Adipose tissue (tissue), 3 donors: ENCODE measurements around the gene GLOD5. TPM values are rescaled to one million over a fixed set of nuclear protein-coding genes. Genes with fewer than 3 reads are reported as not detected.

Experiments used
- H3K27ac ChIP-seq: one replicate; pipeline ENCODE4 v1.5.1; 2013; ENCODE audit warnings: low read depth, low read length
- WGBS, 3 donors: extraction: QIAGEN DNeasy Blood & Tissue Kit; methylation state at CpG; one replicate each; pipeline ENCODE4 v1.1.7; 2013; 5-methylcytosine and 5-hydroxymethylcytosine counted together
- polyA plus RNA-seq, 3 donors: library from polyadenylated mRNA; stranded (reverse); fragments of 200-250 nt; gene quantifications; one replicate each; pipeline ENCODE4 v1.2.3, GENCODE V29; 2013
- donor health status: healthy with polysubstance abuse.
- donor health status: Bipolar disorder and iron deficiency.
- donor health status: healthy.

GLOD5 gene
- polyA plus RNA-seq, 3 donors, result 0.22 TPM; not detected in 2

DNA sequence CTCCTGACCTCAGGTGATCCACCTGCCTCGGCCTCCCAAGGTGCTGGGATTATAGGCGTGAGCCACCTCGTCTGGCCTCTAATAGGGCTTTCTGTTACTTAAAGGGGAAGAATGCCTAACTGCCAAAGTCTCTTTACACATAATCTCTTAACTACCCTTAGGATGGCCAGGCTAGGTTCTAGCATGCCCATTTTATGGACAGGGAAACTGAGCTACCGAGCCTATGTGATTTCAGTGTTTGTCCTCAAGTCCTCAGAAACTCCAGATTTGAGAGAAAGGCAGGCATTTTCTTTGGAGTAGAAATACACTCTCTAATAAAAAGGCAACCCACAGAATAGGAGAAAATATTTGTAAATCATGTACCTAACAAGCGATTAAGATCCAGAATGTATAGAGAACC, 12.4 kb upstream of the GLOD5 start:
- no peak overlapping the region for H3K27ac ChIP-seq
- 86 to 94% (median 87%) methylated on average over 3 to 5 of the region's 5 CpGs for WGBS, 3 donors

DNA sequence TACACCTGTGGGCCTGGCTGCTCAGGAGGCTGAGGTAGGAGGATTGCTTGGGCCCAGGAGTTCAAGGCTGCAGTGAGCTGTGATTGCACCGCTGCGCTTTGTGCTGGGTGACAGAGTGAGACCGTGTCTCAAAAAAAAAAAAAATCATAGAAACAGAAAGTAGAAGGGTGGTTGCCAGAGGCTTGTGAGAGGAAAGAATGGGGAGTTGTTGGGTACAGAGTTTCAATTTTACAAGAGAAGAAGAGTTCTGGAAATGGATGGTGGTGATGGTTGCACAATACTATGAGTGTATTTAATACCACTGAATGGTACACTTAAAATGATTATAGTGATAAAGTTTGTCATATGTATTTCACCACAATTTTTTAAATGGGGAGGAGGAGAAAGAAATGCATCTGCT, 10.2 kb upstream of the GLOD5 start:
- WGBS, 3 donors, result 82 to 89% (median 84%) methylated on average over 3 of the region's 3 CpGs
- H3K27ac ChIP-seq, result no peak overlapping the region

DNA sequence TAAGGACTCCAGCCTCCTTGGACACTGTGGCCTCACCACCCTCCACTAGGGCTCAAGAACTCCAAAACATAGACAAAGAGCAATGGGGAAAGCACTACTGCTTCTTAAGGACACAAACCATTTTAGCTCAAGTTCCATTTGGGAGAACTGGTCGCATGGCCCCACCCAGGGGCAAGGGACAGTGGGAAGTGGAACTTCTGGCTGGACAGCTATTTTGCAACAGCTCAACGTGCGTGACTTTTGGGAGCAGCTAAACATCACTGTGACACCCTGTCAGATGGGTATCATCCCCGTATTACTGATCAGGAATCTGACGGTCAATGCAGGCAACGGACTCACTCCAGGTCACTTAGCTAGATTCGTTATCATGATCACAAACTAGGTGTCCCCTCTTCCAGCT, 9.0 kb upstream of the GLOD5 start:
- H3K27ac ChIP-seq, result no peak overlapping the region
- 57 to 75% (median 66%) methylated on average over 7 of the region's 7 CpGs for WGBS, 3 donors

DNA sequence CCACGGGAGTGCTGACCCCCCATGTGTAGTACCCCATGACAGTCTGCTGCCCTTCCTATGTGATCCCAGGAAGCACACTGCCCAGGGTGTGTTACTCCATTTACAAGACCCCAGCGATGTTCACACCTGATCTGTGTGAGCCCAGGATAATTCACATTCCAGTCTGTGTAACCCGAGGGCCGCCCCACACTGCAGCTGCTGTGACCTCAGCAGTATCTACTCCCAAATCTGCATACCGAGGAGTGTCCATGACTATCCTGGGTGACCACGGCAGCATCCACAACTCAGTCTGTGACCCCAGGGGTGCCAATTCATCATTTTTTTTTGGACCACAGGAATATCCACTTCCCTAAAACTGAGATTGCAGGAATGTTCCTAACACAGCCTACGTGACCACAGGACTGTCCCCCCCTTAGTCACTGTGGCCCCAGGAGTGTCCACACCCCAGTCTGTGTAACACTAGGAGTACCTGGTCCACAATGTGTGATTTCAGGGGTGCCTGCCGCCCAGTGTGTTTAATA, 7.8 kb upstream of the GLOD5 start:
- H3K27ac ChIP-seq, result no peak overlapping the region
- 62 to 73% (median 63%) methylated on average over 8 of the region's 8 CpGs for WGBS, 3 donors

DNA sequence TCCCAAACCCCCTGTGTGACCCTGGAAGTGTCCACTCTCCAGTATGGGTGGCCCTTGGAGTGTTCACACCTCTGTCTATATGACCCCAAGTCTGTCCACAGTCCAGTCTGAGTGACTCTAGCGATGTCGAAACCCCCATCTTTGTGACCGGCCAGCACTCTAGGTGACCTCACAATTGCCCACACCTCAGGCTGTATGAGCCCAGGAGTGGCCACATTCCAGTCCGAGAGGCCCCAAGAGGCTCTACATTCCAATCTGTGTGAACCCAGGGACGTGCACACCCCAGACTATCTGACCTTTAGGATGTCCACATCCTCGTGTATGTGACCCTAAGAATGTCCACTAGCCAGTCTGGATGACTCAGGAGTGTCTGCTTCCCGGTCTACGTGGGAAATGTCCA, 7.3 kb upstream of the GLOD5 start:
- WGBS, 3 donors, result 63 to 74% (median 63%) methylated on average over 8 of the region's 8 CpGs
- H3K27ac ChIP-seq, result no peak overlapping the region

DNA sequence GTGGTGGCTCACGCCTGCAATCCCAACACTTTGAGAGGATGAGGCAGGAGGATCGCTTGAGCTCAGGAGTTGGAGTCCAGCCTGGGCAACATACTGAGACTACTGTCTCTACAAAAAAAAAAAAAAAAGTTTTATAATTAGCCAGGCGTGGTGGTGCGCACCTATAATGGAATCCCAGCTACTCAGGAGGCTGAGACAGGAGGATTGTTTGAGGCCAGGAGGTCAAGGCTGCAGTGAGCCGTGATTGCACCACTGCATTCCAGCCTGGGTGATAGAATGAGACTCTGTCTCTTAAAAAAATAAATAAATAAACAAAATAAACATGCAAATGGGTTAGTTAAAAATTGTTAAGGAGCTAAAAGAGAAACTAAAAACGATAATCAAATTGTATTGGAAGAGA, 7.7 kb downstream of the GLOD5 start:
- H3K27ac ChIP-seq, result no peak overlapping the region
- 82 to 88% (median 86%) methylated on average over 6 of the region's 6 CpGs for WGBS, 3 donors

DNA sequence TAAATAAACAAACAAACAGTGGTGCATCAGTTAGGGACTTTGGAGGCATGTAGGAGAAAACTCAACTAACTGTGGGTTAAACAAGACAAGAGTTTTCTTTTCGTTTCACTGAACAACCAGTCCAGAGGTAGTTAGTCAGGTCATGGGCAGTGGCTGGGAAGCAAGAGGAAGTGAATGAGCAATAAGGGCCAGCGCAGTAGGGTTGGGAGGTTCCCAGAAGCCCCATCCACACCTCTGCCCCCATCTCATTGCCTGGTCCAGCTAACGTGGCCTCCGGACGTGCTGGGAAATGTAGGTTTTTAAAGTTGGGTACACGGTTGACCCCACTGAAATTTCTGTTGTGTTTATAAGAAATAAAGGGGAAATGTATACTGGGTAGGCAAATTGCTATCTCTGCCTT, 8.7 kb downstream of the GLOD5 start:
- no peak overlapping the region for H3K27ac ChIP-seq
- WGBS, 3 donors, result 72 to 75% (median 72%) methylated on average over 6 of the region's 6 CpGs

DNA sequence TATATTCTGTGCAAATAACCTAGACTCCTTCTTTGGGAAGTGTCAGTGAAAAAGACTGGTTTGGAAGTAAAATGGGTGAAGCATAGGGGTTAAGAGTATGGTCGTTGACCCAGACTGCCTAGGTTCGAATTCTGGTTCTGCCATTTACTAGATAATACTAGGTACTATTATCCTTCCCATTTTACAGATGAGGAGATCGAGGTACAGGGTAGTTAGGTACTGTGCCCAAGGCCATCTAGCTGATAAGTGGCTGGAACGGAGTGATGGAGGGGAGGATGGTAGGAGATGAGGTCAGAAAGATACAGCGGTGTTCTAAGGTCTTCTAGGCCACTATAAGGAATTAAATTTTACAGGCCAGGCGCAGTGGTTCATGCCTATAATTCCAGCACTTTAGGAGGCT, 11.1 kb downstream of the GLOD5 start:
- H3K27ac ChIP-seq, result no peak overlapping the region
- 80 to 88% (median 81%) methylated on average over 5 to 6 of the region's 6 CpGs for WGBS, 3 donors

DNA sequence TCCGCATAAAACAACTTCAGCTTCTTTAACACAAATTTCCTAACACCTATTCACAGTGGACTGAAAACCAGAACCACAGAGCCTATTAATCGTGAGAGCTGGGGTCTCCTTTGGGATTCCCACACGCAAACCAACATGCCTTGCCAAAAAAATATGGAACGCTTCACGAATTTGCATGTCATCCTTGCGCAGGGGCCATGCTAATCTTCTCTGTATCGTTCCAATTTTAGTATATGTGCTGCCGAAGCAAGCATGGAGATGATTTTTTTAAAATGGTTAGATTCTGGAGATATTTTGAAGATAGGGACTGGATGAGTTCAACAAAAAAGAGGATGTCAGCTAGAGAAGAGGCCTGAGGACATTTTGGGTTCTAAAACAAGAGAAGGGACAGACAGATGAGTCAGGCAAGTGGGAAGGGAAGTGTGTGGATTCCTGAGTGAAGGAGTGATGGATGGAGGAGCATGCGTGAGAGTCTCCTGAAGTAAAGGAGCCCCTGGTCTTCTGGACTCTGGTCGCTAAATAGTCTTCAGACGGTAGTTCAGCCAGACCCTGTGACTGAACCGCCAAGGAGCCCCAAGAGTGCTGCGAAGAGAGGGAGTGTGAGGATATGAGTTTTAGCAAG, 15.4 kb downstream of the GLOD5 start:
- 76 to 78% (median 77%) methylated on average over 13 of the region's 13 CpGs for WGBS, 3 donors
- no peak overlapping the region for H3K27ac ChIP-seq

DNA sequence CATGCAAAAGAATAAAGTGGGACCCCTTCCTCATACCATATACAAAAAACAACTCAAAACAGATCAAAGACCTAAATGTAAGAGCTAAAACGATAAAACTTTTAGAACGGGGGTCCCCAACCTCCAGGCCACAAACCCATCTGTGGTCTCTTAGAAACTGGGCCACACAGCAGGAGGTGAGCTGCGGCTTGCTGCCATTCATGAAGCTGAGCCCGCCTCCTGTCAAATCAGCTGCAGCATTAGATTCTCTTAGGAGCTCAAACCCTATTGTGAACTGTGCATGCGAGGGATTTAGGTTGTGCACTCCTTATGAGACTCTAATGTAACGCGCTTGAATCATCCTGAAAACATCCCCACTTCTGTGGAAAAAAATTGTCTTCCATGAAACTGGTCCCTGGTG, 17.9 kb downstream of the GLOD5 start:
- 83 to 88% (median 84%) methylated on average over 7 of the region's 7 CpGs for WGBS, 3 donors
- no peak overlapping the region for H3K27ac ChIP-seq

DNA sequence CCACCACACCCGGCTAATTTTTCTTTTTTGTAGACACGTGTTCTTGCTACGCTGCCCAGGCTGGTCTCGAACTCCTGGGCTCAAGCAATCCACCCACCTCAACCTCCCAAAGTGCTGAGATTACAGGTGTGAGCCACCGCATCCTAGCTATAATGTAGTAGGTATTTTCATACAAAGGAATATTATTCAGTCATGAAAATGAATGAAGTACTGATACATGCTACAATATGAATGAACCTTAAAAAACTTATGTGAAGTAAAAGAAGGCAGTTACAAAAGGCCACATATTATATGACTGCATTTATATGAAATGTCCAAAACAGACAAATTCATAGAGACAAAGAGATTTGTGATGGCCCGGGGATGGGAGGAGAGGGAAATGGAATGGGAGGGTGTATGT, 20.2 kb downstream of the GLOD5 start:
- H3K27ac ChIP-seq, result no peak overlapping the region
- WGBS, 3 donors, result 91 to 93% (median 93%) methylated on average over 6 of the region's 6 CpGs

DNA sequence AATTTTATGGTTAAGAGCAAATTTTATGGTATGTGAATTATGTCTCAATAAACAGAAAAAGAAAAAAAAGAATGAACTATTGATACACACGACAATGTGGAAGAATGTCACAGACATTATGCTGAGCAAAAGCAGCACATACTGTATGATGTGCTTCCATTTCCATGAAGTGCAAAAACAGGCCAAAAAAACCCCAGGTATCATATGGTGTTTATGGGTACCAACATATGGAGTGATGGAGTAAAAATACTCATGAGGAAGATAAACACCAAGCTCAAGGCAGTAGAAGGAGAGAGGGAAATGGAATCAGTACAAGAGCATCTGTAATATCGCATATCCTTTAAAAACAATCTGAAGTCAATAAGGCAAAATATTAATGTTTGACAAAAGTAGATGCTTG, 20.7 kb downstream of the GLOD5 start:
- WGBS, 3 donors, result 59 to 93% (median 68%) methylated on average over 2 of the region's 2 CpGs

DNA sequence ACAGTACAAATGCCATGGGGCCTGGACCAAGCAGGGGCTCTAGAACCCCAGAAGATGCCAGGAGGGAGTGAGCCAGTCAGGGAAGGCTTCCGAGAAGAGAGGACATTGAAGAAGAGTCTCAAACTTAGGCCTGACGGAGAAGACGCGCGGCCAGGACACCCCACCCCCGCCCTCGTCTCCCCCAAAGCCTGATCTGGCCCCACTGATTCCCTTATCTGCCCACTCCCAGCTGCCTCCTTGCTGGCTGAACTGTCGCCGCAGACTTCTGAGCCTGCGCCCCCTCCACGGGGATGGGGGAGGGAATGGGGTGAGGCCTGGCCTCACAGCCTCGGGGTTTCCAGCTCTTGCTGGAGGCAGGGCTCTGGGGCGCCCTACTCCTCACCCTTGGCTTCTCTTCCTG, 21.2 kb downstream of the GLOD5 start:
- 78 to 83% (median 80%) methylated on average over 7 to 13 of the region's 13 CpGs for WGBS, 3 donors
- no peak overlapping the region for H3K27ac ChIP-seq

More for the DNA sequence above, 20.7 kb downstream of the GLOD5 start:
- H3K27ac ChIP-seq, result no peak overlapping the region

DNA sequence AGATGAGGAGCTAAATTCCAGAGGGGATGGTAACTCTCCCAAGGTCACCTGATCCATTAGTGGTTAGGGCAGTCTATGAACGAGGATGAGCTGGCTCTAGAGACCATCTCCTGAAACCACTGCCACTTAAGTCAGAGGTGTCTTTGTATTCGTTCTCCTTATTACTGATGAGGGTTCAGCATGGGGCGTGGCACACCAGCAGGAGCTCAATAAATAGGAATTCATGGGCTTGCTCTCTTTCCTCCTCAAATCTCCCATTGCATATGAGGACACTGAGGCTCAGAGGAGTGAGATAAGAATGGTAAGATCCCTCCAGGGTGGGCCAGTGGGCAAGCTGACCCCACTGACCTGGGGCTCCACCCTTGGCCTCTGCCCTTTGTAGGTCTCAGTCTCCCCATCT, 23.2 kb downstream of the GLOD5 start:
- 53 to 64% (median 61%) methylated on average over 3 of the region's 3 CpGs for WGBS, 3 donors
- H3K27ac ChIP-seq, result no peak overlapping the region

DNA sequence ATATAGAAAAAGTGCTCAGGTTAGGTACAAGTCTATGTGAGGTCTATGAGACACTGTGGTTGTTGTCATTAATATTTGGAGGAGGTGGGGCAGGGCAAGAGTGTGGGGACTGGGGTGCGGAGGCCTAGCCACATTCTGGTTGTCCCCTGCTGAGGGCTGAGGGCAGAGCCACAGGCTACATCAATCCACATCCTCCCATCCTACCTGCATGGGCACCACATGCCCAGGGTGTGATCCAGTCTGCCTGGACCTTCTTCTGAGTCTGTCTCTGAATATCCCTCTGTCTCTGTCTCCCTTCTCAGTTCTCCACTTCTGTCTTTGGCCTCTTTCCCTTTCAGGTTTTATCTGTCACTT, 23.6 kb downstream of the GLOD5 start:
- no peak overlapping the region for H3K27ac ChIP-seq
- WGBS, 3 donors, result 92 to 100% methylated on average over 1 of the region's 1 CpG; no CpG with 5 or more reads in 1 of the 3 donors

DNA sequence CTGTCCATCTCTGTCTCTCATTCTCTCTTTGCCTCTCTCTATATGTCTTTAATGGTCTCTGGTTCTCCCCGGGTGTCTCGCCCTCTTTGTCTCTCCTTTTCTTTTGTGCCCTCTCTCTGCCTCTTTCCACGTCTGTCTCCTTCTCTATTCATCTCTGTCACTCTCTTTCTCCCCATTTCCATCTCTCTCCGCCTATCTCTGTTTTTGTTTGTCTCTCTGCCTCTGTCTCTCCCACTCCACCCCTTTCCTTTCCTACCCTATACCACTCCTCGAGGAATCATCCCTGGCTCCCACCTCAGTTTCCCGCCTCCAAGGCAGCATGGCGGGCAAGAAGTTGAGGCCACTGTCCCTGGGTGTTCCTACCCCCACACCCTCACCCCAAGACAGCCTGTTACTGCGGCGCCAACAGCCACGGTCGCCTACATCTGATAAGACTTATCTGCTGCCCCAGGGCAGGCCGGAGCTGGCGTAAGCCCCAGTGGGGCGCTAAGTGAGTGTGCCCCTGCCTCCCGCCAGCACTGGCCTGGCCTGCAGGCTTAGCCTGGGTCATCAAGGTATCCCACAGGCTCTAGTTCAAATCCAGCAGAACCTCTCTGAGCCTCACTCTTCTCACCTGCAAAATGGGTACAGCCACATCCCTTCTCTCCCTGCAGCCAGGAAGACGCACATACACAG, 24.1 kb downstream of the GLOD5 start:
- 65 to 83% (median 79%) methylated on average over 14 to 16 of the region's 16 CpGs for WGBS, 3 donors
- H3K27ac ChIP-seq, result no peak overlapping the region

DNA sequence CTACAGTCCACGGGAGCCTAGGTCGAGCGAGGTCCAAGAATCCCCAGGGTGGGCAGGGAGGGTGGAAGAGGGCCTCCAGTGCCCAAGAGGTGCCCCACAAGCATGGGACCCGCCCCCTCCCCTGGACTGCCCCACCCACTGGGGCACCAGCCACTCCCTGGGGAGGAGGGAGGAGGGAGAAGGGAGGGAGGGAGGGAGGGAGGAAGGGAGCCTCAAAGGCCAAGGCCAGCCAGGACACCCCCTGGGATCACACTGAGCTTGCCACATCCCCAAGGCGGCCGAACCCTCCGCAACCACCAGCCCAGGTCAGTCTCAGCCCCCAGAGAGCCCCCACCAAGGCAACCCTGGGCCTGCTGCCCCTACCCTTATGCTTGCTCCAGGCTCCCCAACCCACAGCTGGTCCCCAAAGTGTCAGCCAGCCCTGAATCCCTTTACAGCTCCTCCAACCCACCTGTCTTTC, 24.8 kb downstream of the GLOD5 start, which contains the start of gene GATA1:
Gene GATA1, plus strand, starts transcription at position 250 of the 460 bp plus-strand sequence. CDS start 4,520 bp downstream, outside the sequence.
- WGBS, 3 donors, result 74 to 90% (median 88%) methylated on average over 3 to 7 of the region's 7 CpGs
- no peak within 1 kb of the TSS for H3K27ac ChIP-seq

DNA sequence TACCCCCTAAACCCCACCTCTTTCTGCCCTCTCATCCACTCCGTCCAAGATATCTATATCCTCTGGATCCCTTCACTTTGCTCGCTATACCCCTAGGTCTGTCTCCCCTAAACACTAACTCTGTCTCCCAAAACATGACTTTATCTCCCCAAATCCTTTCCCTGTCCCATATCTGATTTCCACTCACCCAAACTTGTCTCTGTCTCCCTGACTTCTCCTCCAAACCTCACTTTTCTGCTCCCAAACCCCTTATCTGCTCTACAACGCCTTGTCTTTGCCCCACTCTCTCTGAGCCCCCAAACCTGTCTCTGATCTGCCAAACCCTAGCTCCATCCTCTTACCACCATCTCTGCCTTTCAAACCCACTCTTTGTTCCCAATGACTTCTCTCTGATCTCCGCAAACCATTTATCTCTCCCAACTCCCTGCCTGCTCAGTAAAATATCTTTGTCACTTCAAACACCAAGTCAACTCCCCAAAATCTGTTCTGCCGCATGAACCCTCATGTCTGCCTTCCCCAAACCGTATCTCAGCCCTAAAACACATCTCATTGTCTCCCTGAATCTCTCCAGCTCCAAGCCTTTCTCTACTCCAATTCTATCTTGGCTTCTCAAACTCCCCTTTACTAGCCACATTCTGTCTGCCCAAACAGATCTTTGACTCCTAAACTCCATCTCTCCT, 25.4 kb downstream of the GLOD5 start:
- H3K27ac ChIP-seq, result no peak overlapping the region
- WGBS, 3 donors, result 66 to 84% (median 69%) methylated on average over 6 of the region's 6 CpGs
